HepG2 (cell line): ENCODE data around the gene SLC25A11. TPM values are rescaled to one million over a fixed set of nuclear protein-coding genes. Genes with fewer than 3 reads are reported as not detected.

Experiments
- AFF4 ChIP-seq: sonication (generic); formaldehyde crosslinking; IDR thresholded peaks from 2 replicates; pipeline ENCODE4 v1.4.0; 2020; ENCODE audit warnings: missing genetic modification reagents
- ARNT ChIP-seq: fragments of 450-650 bp; IDR thresholded peaks from 2 replicates; pipeline ENCODE4 v1.6.1; 2017
- BHLHE40 ChIP-seq: IDR thresholded peaks from 2 replicates; pipeline ENCODE4 v1.6.1; 2011; ENCODE audit warnings: low read length, improper control_type of control experiment
- BORCS8-MEF2B ChIP-seq: sonication (generic); formaldehyde crosslinking; IDR thresholded peaks from 2 replicates; pipeline ENCODE4 v1.8.0; 2022; ENCODE audit warnings: mild to moderate bottlenecking, missing genetic modification reagents
- CCAR2 ChIP-seq: fragments of 200-400 bp; formaldehyde crosslinking; optimal IDR thresholded peaks from 2 replicates; pipeline ENCODE3; 2018; ENCODE audit warnings: low read depth, mild to moderate bottlenecking, low read length, moderate library complexity
- CENPT ChIP-seq: sonication (generic); formaldehyde crosslinking; IDR thresholded peaks from 2 replicates; pipeline ENCODE4 v1.8.0; 2022; ENCODE audit warnings: low read depth, mild to moderate bottlenecking, moderate library complexity, missing genetic modification reagents
- CREM ChIP-seq, 2 experiments: sonication (generic) in 1 of 2; formaldehyde crosslinking in 1 of 2; IDR thresholded peaks; 2 replicates each; pipeline versions ENCODE4 v1.4.0 to v1.6.1; 2016 to 2020; ENCODE audit warnings: antibody characterized with exemption in 1 of 2, mild to moderate bottlenecking in 1 of 2, missing genetic modification reagents in 1 of 2
- CSRNP2 ChIP-seq: sonication (generic); formaldehyde crosslinking; conservative IDR thresholded peaks from 2 replicates; pipeline ENCODE4 v1.8.0; 2022; ENCODE audit warnings: low read depth, missing genetic modification reagents
- ELF4 ChIP-seq: sonication (generic); formaldehyde crosslinking; IDR thresholded peaks from 2 replicates; pipeline ENCODE4 v1.5.0; 2020; ENCODE audit warnings: missing genetic modification reagents, mild to moderate bottlenecking, moderate library complexity, borderline replicate concordance
- ERF ChIP-seq: IDR thresholded peaks from 2 replicates; pipeline ENCODE4 v1.6.1; 2018; ENCODE audit warnings: missing biosample characterization, missing genetic modification reagents
- IRF9 ChIP-seq: sonication (generic); formaldehyde crosslinking; IDR thresholded peaks from 2 replicates; pipeline ENCODE4 v1.8.0; 2022; ENCODE audit warnings: missing genetic modification reagents, mild to moderate bottlenecking, borderline replicate concordance
- IRX3 ChIP-seq: sonication (generic); formaldehyde crosslinking; IDR thresholded peaks from 2 replicates; pipeline ENCODE4 v1.8.1; 2023; ENCODE audit warnings: mild to moderate bottlenecking, low read depth, missing genetic modification reagents, borderline replicate concordance
- MTERF4 ChIP-seq: sonication (generic); formaldehyde crosslinking; IDR thresholded peaks from 2 replicates; pipeline ENCODE4 v1.8.0; 2023; ENCODE audit warnings: mild to moderate bottlenecking, missing genetic modification reagents
- NAIF1 ChIP-seq: sonication (generic); formaldehyde crosslinking; IDR thresholded peaks from 2 replicates; pipeline ENCODE4 v1.5.0; 2020; ENCODE audit warnings: mild to moderate bottlenecking, missing genetic modification reagents, borderline replicate concordance
- SNRNP70 ChIP-seq: fragments of 200-400 bp; formaldehyde crosslinking; IDR thresholded peaks from 2 replicates; pipeline ENCODE4 v1.6.1; 2017; ENCODE audit warnings: mild to moderate bottlenecking, low read depth, low read length, moderate library complexity
- SRY ChIP-seq: sonication (generic); formaldehyde crosslinking; IDR thresholded peaks from 2 replicates; pipeline ENCODE4 v1.8.0; 2022; ENCODE audit warnings: mild to moderate bottlenecking, missing genetic modification reagents
- STAT6 ChIP-seq: sonication (generic); formaldehyde crosslinking; IDR thresholded peaks from 2 replicates; pipeline ENCODE4 v1.4.0; 2020; ENCODE audit warnings: missing genetic modification reagents, mild to moderate bottlenecking, borderline replicate concordance
- ZNF674 ChIP-seq: sonication (generic); formaldehyde crosslinking; IDR thresholded peaks from 2 replicates; pipeline ENCODE4 v1.5.0; 2020; ENCODE audit warnings: low read depth, mild to moderate bottlenecking, missing genetic modification reagents
- polyA plus RNA-seq, 8 experiments: library from polyadenylated mRNA; depleted of rRNA in 3 of 8; stranded (reverse) in 7 of 8; unstranded in 1 of 8; fragments of >200 nt; fragmentation: Illumina TruSeq in 4 of 8; extraction: Trizol in 4 of 8; gene quantifications; 2 replicates each; pipeline versions ENCODE4 v1.2.1 to v1.2.3, GENCODE V29; 2011 to 2016; ENCODE audit warnings: low read depth in 4 of 8, missing spikeins in 1 of 8, mixed read lengths in 1 of 8; ENCODE audit not compliant: insufficient read depth in 1 of 8
- total RNA-seq, 5 experiments: library from RNA; depleted of rRNA; stranded (reverse); fragments of >200 nt; fragmentation: Illumina TruSeq; extraction: Trizol; gene quantifications; 2 replicates each; pipeline ENCODE4 v1.2.3, GENCODE V29; 2016; ENCODE audit warnings: low read depth in 1 of 5

SLC25A11 gene
- total and polyA plus RNA-seq, 2 of the 13 experiments (the other 11 are each of a cell fraction or from before 2014, with no cell fraction given) = 35.4 to 47.2 TPM

- no peak for TF ChIP-seq CSRNP2 (CRISPR knock-in tag)
- TF ChIP-seq BORCS8-MEF2B (CRISPR knock-in tag) = 0 out of 2 replicates have a peak, but pooled peaks have one; percentile 30
- TF ChIP-seq AFF4 (CRISPR knock-in tag) = no peak
- no peak for TF ChIP-seq STAT6 (CRISPR knock-in tag)
- TF ChIP-seq ELF4 (CRISPR knock-in tag) = peak; percentile 79; the same call in 1 of the 2 replicates
- no peak for TF ChIP-seq BHLHE40
- no peak for TF ChIP-seq CCAR2
- 0 out of 2 replicates have a peak, but pooled peaks have one; percentile 79 for TF ChIP-seq IRF9 (CRISPR knock-in tag)
- no peak for TF ChIP-seq IRX3
- TF ChIP-seq NAIF1 (CRISPR knock-in tag) = no peak
- peak; percentile 81 for TF ChIP-seq ERF
- no peak for TF ChIP-seq SRY (CRISPR knock-in tag)
- peak; percentile 64 for TF ChIP-seq CREM (IDR thresholded peaks at IDR 0.05)
- no peak for TF ChIP-seq CREM (CRISPR knock-in tag; IDR thresholded peaks at IDR 0.05)
- TF ChIP-seq CENPT (CRISPR knock-in tag) = no peak
- no peak; the same call in 1 of the 2 replicates for TF ChIP-seq ZNF674 (CRISPR knock-in tag)
- no peak for TF ChIP-seq ARNT
- no peak for TF ChIP-seq SNRNP70
- peak; percentile 80; the same call in 1 of the 2 replicates for TF ChIP-seq MTERF4 (CRISPR knock-in tag)
Measured at GRCh38 chr17:4986951-4987766, 47.3 kb upstream of the SLC25A11 start, which contains the start of gene CAMTA2 (continued).
